Measurements from ENCODE around the gene ANKUB1.
"Not testable (repeated sequence)": the region's sequence is repeated elsewhere in the genome, so short reads cannot be mapped to it uniquely, and the experiment has no call there.

ANKUB1 gene

GRCh38 chr3:149792452-149793270 lies at the start of gene ANKUB1:
ANKUB1 (minus strand) TSS chr3:149792554; CDS start chr3:149792366, 188 bp downstream.
- FAIRE-seq = no peak

GRCh38 chr3:149839896-149840295 lies 47.5 kb upstream of the ANKUB1 start:
- no peak for FAIRE-seq

GRCh38 chr3:149839469-149839868 lies 47.1 kb upstream of the ANKUB1 start:
- not testable (repeated sequence) for FAIRE-seq

GRCh38 chr3:149838491-149838890 lies 46.1 kb upstream of the ANKUB1 start:
- FAIRE-seq = not testable (repeated sequence)

GRCh38 chr3:149833241-149833640 lies 40.9 kb upstream of the ANKUB1 start:
- no peak for FAIRE-seq

- FAIRE-seq = no peak
These were observed 39.7 kb upstream of the ANKUB1 start for GRCh38 chr3:149832086-149832485.

- FAIRE-seq = no peak
These were observed 39.0 kb upstream of the ANKUB1 start for GRCh38 chr3:149831321-149831720.

- FAIRE-seq = no peak
These were observed 38.5 kb upstream of the ANKUB1 start for GRCh38 chr3:149830902-149831301.

- FAIRE-seq = not testable (repeated sequence)
These were observed 37.3 kb upstream of the ANKUB1 start for GRCh38 chr3:149829631-149830030.

GRCh38 chr3:149828390-149828789 lies 36.0 kb upstream of the ANKUB1 start:
- FAIRE-seq = no peak

GRCh38 chr3:149826636-149827035 lies 34.3 kb upstream of the ANKUB1 start:
- no peak for FAIRE-seq

- FAIRE-seq = no peak
These were observed 27.8 kb upstream of the ANKUB1 start for GRCh38 chr3:149820183-149820582.

GRCh38 chr3:149819432-149819831 lies 27.1 kb upstream of the ANKUB1 start:
- no peak for FAIRE-seq

- FAIRE-seq = no peak
These were observed 24.6 kb upstream of the ANKUB1 start for GRCh38 chr3:149816986-149817385.

- FAIRE-seq = no peak
These were observed 24.0 kb upstream of the ANKUB1 start for GRCh38 chr3:149816311-149816710.

GRCh38 chr3:149815728-149816127 lies 23.4 kb upstream of the ANKUB1 start:
- FAIRE-seq = no peak

- FAIRE-seq = peak; percentile 28
These were observed 23.0 kb upstream of the ANKUB1 start for GRCh38 chr3:149815321-149815720.

- no peak for FAIRE-seq
These were observed 21.3 kb upstream of the ANKUB1 start for GRCh38 chr3:149813367-149814281.

- peak; percentile 86 for FAIRE-seq
These were observed 20.4 kb upstream of the ANKUB1 start, which contains the start of gene RNF13 for GRCh38 chr3:149812606-149813366. RNF13 (plus strand) TSS chr3:149813215; CDS start chr3:149846027, 32,812 bp downstream.

- FAIRE-seq = no peak
These were observed 19.8 kb upstream of the ANKUB1 start for GRCh38 chr3:149812165-149812605.

GRCh38 chr3:149810846-149811245 lies 18.5 kb upstream of the ANKUB1 start:
- no peak for FAIRE-seq

- FAIRE-seq = no peak
These were observed 17.3 kb upstream of the ANKUB1 start for GRCh38 chr3:149809699-149810098.
